ENCODE data around the gene GNAL.

The GNAL gene

GRCh38 chr18:11802586-11802985 is 113.5 kb downstream of the GNAL start:
- no peaks in the 10 kb centered on the region for H3K36me3 ChIP-seq (ENCODE audit: control insufficient read depth in 1 of 2, insufficient read depth in 2 of 2, low read depth in 1 of 2, low read length in 2 of 2)
- no peak overlapping the region for H2BK5ac ChIP-seq (ENCODE audit: low read depth, low read length, poor library complexity, severe bottlenecking)
- no peak overlapping the region for H3K4me2 ChIP-seq (ENCODE audit: low read length, poor library complexity, severe bottlenecking)
- no peak overlapping the region for H3K27ac ChIP-seq (ENCODE audit: low read length, poor library complexity, severe bottlenecking)
- no peak overlapping the region for H3K14ac ChIP-seq (ENCODE audit: low read length in 2 of 2)
- no peaks in the 10 kb centered on the region for H3K9me3 ChIP-seq (ENCODE audit: control insufficient read depth, low read length)
- no peak overlapping the region for H3K4me3 ChIP-seq (ENCODE audit: insufficient read depth in 1 of 2, low read depth in 1 of 2, low read length in 2 of 2)
- H2BK120ac ChIP-seq (ENCODE audit: low read depth, low read length), result no peak overlapping the region
- H4K91ac ChIP-seq (ENCODE audit: low read length), result no peak overlapping the region
- no peak overlapping the region for H2BK15ac ChIP-seq (ENCODE audit: low read depth, poor library complexity, severe bottlenecking)
- H3K23ac ChIP-seq (ENCODE audit: low read length in 2 of 2), result no peak overlapping the region
- H3K27me3 ChIP-seq (ENCODE audit: control insufficient read depth in 1 of 2, insufficient read depth in 1 of 2, low read length in 2 of 2), result peaks cover 11 to 17% of the 10 kb centered on the region in 2 experiments
- H3K9ac ChIP-seq (ENCODE audit: low read length), result no peak overlapping the region
- no peaks in the 10 kb centered on the region for H3K79me1 ChIP-seq (replicated peaks; ENCODE audit: low read length, poor library complexity, severe bottlenecking)
- WGBS, result 95% methylated on average over 10 of the region's 10 CpGs
- no peak overlapping the region for H2AK5ac ChIP-seq (ENCODE audit: low read length, severe bottlenecking)
- no peak overlapping the region for H2BK12ac ChIP-seq (ENCODE audit: low read length in 2 of 2)
- no peak overlapping the region for H2AFZ ChIP-seq (ENCODE audit: low read depth, low read length)
- H3K18ac ChIP-seq (ENCODE audit: low read depth in 1 of 2, low read length in 2 of 2), result no peak overlapping the region
- DNase-seq, result no peak
- H3K4ac ChIP-seq (ENCODE audit: low read depth in 1 of 2, low read length in 2 of 2), result no peak overlapping the region
- H4K8ac ChIP-seq (ENCODE audit: low read length), result no peak overlapping the region
- peaks cover 1% of the 10 kb centered on the region for H3K4me1 ChIP-seq (ENCODE audit: control insufficient read depth, insufficient read depth, low read depth, low read length)

GRCh38 chr18:11807233-11807632 is 118.2 kb downstream of the GNAL start:
- no peak overlapping the region for H3K27ac ChIP-seq (ENCODE audit: low read length, poor library complexity, severe bottlenecking)
- no peak overlapping the region for H2AFZ ChIP-seq (ENCODE audit: low read depth, low read length)
- no peaks in the 10 kb centered on the region for H3K36me3 ChIP-seq (ENCODE audit: control insufficient read depth in 1 of 2, insufficient read depth in 2 of 2, low read depth in 1 of 2, low read length in 2 of 2)
- H3K14ac ChIP-seq (ENCODE audit: low read length in 2 of 2), result no peak overlapping the region
- no peak overlapping the region for H3K4ac ChIP-seq (ENCODE audit: low read depth in 1 of 2, low read length in 2 of 2)
- peaks cover 11 to 14% of the 10 kb centered on the region in 2 experiments for H3K27me3 ChIP-seq (ENCODE audit: control insufficient read depth in 1 of 2, insufficient read depth in 1 of 2, low read length in 2 of 2)
- H4K8ac ChIP-seq (ENCODE audit: low read length), result no peak overlapping the region
- peak overlapping the region in 1 of 2 experiments; percentile 31 for H2BK12ac ChIP-seq (ENCODE audit: low read length in 2 of 2)
- H3K9ac ChIP-seq (ENCODE audit: low read length), result no peak overlapping the region
- no peak overlapping the region for H3K18ac ChIP-seq (ENCODE audit: low read depth in 1 of 2, low read length in 2 of 2)
- no peaks in the 10 kb centered on the region for H3K9me3 ChIP-seq (ENCODE audit: control insufficient read depth, low read length)
- no peak overlapping the region for H4K91ac ChIP-seq (ENCODE audit: low read length)
- 93% methylated on average over 7 of the region's 7 CpGs for WGBS
- H2AK5ac ChIP-seq (ENCODE audit: low read length, severe bottlenecking), result peak overlapping the region; percentile 28
- H3K4me2 ChIP-seq (ENCODE audit: low read length, poor library complexity, severe bottlenecking), result no peak overlapping the region
- no peak overlapping the region for H3K23ac ChIP-seq (ENCODE audit: low read length in 2 of 2)
- peak overlapping the region; percentile 6 for H2BK15ac ChIP-seq (ENCODE audit: low read depth, poor library complexity, severe bottlenecking)
- no peaks in the 10 kb centered on the region for H3K79me1 ChIP-seq (replicated peaks; ENCODE audit: low read length, poor library complexity, severe bottlenecking)
- H2BK5ac ChIP-seq (ENCODE audit: low read depth, low read length, poor library complexity, severe bottlenecking), result no peak overlapping the region
- no peak overlapping the region for H2BK120ac ChIP-seq (ENCODE audit: low read depth, low read length)
- peaks cover 6% of the 10 kb centered on the region for H3K4me1 ChIP-seq (ENCODE audit: control insufficient read depth, insufficient read depth, low read depth, low read length)
- no peak overlapping the region for H3K4me3 ChIP-seq (ENCODE audit: insufficient read depth in 1 of 2, low read depth in 1 of 2, low read length in 2 of 2)
- DNase-seq, result no peak

GRCh38 chr18:11808001-11808855 is 119.2 kb downstream of the GNAL start:
- H3K18ac ChIP-seq (ENCODE audit: low read depth in 1 of 2, low read length in 2 of 2), result no peak overlapping the region
- no peak overlapping the region for H4K91ac ChIP-seq (ENCODE audit: low read length)
- H2BK5ac ChIP-seq (ENCODE audit: low read depth, low read length, poor library complexity, severe bottlenecking), result no peak overlapping the region
- H3K14ac ChIP-seq (ENCODE audit: low read length in 2 of 2), result no peak overlapping the region
- H3K4ac ChIP-seq (ENCODE audit: low read depth in 1 of 2, low read length in 2 of 2), result no peak overlapping the region
- no peak overlapping the region for H2AFZ ChIP-seq (ENCODE audit: low read depth, low read length)
- no peak overlapping the region for H3K9ac ChIP-seq (ENCODE audit: low read length)
- WGBS, result 53% methylated on average over 10 of the region's 11 CpGs
- no peak overlapping the region for H3K23ac ChIP-seq (ENCODE audit: low read length in 2 of 2)
- no peak overlapping the region for H3K4me2 ChIP-seq (ENCODE audit: low read length, poor library complexity, severe bottlenecking)
- H3K27me3 ChIP-seq (ENCODE audit: control insufficient read depth in 1 of 2, insufficient read depth in 1 of 2, low read length in 2 of 2), result peaks cover 8 to 11% of the 10 kb centered on the region in 2 experiments
- H3K9me3 ChIP-seq (ENCODE audit: control insufficient read depth, low read length), result no peaks in the 10 kb centered on the region
- no peak overlapping the region for H3K27ac ChIP-seq (ENCODE audit: low read length, poor library complexity, severe bottlenecking)
- no peaks in the 10 kb centered on the region for H3K79me1 ChIP-seq (replicated peaks; ENCODE audit: low read length, poor library complexity, severe bottlenecking)
- H3K4me1 ChIP-seq (ENCODE audit: control insufficient read depth, insufficient read depth, low read depth, low read length), result peaks cover 6% of the 10 kb centered on the region
- H2BK120ac ChIP-seq (ENCODE audit: low read depth, low read length), result no peak overlapping the region
- no peak overlapping the region for H2BK12ac ChIP-seq (ENCODE audit: low read length in 2 of 2)
- H4K8ac ChIP-seq (ENCODE audit: low read length), result no peak overlapping the region
- no peak overlapping the region for H2AK5ac ChIP-seq (ENCODE audit: low read length, severe bottlenecking)
- no peak overlapping the region for H3K4me3 ChIP-seq (ENCODE audit: insufficient read depth in 1 of 2, low read depth in 1 of 2, low read length in 2 of 2)
- no peaks in the 10 kb centered on the region for H3K36me3 ChIP-seq (ENCODE audit: control insufficient read depth in 1 of 2, insufficient read depth in 2 of 2, low read depth in 1 of 2, low read length in 2 of 2)
- DNase-seq, result peak; percentile 31
- H2BK15ac ChIP-seq (ENCODE audit: low read depth, poor library complexity, severe bottlenecking), result no peak overlapping the region

DNA sequence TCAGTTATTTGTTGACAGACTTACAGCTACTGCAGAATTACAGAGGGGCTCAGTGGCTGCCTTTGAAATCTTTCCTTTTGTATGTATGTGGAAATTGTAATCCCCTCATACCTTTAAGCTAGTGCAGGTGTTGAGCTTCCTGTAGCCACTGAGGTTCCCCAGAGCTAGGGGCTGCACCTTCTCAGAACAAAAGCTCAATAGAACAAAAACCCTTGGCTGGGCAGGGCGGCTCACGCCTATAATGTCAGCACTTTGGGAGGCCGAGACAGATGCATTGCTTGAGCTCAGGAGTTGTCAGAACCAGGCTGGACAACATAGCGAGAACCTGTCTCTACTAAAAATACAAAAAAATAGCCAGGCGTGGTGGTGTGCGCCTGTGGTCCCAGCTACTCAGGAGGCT is 120.8 kb downstream of the GNAL start:
- no peak overlapping the region for H2BK120ac ChIP-seq (ENCODE audit: low read depth, low read length)
- H2BK12ac ChIP-seq (ENCODE audit: low read length in 2 of 2), result no peak overlapping the region
- no peak overlapping the region for H3K18ac ChIP-seq (ENCODE audit: low read depth in 1 of 2, low read length in 2 of 2)
- no peak overlapping the region for H3K9ac ChIP-seq (ENCODE audit: low read length)
- 98% methylated on average over 6 of the region's 6 CpGs for WGBS
- H3K4me2 ChIP-seq (ENCODE audit: low read length, poor library complexity, severe bottlenecking), result no peak overlapping the region
- H3K4me1 ChIP-seq (ENCODE audit: control insufficient read depth, insufficient read depth, low read depth, low read length), result peaks cover 6% of the 10 kb centered on the region
- H3K14ac ChIP-seq (ENCODE audit: low read length in 2 of 2), result no peak overlapping the region
- no peak overlapping the region for H2BK15ac ChIP-seq (ENCODE audit: low read depth, poor library complexity, severe bottlenecking)
- H3K4ac ChIP-seq (ENCODE audit: low read depth in 1 of 2, low read length in 2 of 2), result no peak overlapping the region
- no peak for DNase-seq
- peaks cover 5 to 10% of the 10 kb centered on the region in 2 experiments for H3K27me3 ChIP-seq (ENCODE audit: control insufficient read depth in 1 of 2, insufficient read depth in 1 of 2, low read length in 2 of 2)
- H3K27ac ChIP-seq (ENCODE audit: low read length, poor library complexity, severe bottlenecking), result no peak overlapping the region
- H3K9me3 ChIP-seq (ENCODE audit: control insufficient read depth, low read length), result no peaks in the 10 kb centered on the region
- no peak overlapping the region for H3K4me3 ChIP-seq (ENCODE audit: insufficient read depth in 1 of 2, low read depth in 1 of 2, low read length in 2 of 2)
- H3K23ac ChIP-seq (ENCODE audit: low read length in 2 of 2), result no peak overlapping the region
- H2AK5ac ChIP-seq (ENCODE audit: low read length, severe bottlenecking), result no peak overlapping the region
- H3K36me3 ChIP-seq (ENCODE audit: control insufficient read depth in 1 of 2, insufficient read depth in 2 of 2, low read depth in 1 of 2, low read length in 2 of 2), result no peaks in the 10 kb centered on the region
- H4K91ac ChIP-seq (ENCODE audit: low read length), result no peak overlapping the region
- no peak overlapping the region for H2BK5ac ChIP-seq (ENCODE audit: low read depth, low read length, poor library complexity, severe bottlenecking)
- H2AFZ ChIP-seq (ENCODE audit: low read depth, low read length), result no peak overlapping the region
- no peak overlapping the region for H4K8ac ChIP-seq (ENCODE audit: low read length)
- no peaks in the 10 kb centered on the region for H3K79me1 ChIP-seq (replicated peaks; ENCODE audit: low read length, poor library complexity, severe bottlenecking)

Measured in mesenchymal stem cell (in vitro differentiated cells and primary cell).